ENCODE measurements around the gene KDM5B.

- TF ChIP-seq, protein P1, sequence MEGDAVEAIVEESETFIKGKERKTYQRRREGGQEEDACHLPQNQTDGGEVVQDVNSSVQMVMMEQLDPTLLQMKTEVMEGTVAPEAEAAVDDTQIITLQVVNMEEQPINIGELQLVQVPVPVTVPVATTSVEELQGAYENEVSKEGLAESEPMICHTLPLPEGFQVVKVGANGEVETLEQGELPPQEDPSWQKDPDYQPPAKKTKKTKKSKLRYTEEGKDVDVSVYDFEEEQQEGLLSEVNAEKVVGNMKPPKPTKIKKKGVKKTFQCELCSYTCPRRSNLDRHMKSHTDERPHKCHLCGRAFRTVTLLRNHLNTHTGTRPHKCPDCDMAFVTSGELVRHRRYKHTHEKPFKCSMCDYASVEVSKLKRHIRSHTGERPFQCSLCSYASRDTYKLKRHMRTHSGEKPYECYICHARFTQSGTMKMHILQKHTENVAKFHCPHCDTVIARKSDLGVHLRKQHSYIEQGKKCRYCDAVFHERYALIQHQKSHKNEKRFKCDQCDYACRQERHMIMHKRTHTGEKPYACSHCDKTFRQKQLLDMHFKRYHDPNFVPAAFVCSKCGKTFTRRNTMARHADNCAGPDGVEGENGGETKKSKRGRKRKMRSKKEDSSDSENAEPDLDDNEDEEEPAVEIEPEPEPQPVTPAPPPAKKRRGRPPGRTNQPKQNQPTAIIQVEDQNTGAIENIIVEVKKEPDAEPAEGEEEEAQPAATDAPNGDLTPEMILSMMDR (IDR thresholded peaks at IDR 0.05; ENCODE audit: low read length): no peak
- TF ChIP-seq EZH2 (optimal IDR thresholded peaks at IDR 0.05; ENCODE audit: low read depth, low read length) (no peak), EZH2phosphoT487 (IDR thresholded peaks at IDR 0.05; ENCODE audit: low read length) (no peak)
Measured at GRCh38 chr1:202687370-202687769, 120.9 kb downstream of the KDM5B start.
